NCI-H187 (cell line): Measurements from ENCODE around the gene UBQLN4.
"Not testable (repeated sequence)": the region's sequence is repeated elsewhere in the genome, so short reads cannot be mapped to it uniquely, and the experiment has no call there.

Experiments
- DNase-seq, 2 experiments: peaks; one replicate each; lab custom pipeline; 2025; lab: John Stamatoyannopoulos, UW

The UBQLN4 gene

DNA sequence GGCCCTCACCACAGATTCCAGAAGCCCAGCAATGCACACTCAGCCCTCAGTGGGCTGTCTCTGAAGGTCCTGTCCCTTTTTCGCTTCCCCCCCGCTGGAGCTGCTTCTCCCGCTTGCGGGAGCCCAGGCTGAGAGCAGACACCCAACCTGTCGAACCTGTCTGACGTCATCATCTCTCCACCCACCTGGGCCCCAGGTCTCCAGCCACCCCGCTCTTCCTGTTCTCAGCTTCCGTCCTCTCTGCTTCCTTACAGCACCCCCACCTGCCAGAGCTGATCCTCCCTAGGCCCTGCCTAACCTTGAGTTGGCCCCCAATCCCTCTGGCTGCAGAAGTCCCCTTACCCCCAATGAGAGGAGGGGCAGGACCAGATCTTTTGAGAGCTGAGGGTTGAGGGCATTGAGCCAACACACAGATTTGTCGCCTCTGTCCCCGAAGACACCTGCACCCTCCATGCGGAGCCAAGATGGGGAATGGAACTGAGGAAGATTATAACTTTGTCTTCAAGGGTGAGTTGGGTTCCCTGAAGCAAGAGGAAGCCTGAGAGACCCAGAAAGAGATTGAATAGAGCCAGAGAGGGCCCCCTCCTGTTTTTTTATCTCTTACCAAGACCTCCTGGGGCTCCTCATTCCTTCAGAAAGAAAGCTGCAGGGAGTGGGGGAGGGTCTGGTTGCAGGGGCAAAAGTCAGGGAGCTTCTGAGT is 7.5 kb upstream of the UBQLN4 start, which contains the start of gene RAB25:
RAB25 (plus strand) TSS at position 224 of the 700 bp plus-strand sequence; CDS start at position 465, 241 bp downstream.
- no peak for DNase-seq

DNA sequence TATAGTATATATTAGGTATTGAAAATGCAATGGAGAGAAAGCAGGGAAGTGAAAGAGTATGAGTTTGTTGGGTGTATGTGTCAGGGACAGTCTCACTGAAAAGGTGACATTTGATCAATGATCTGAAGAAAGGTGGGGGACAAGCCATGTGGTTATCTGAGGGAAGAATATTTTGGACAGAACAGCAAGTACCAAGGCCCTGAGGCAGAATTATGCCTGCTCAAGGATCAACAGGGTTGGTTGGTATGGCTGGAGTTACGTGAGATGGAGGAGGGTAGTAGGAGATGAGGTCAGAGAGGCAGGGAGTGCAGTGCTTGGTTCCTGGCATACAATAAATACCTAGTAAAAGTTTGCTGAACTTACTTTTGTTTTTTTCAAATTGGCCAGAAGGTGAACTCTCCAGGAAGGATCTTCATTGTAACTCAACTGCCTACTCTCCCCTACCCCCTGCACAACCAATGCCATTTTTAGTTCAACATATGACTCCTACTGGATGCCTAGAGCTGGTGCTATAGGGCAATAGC is 2.8 kb upstream of the UBQLN4 start:
- no peak for DNase-seq

DNA sequence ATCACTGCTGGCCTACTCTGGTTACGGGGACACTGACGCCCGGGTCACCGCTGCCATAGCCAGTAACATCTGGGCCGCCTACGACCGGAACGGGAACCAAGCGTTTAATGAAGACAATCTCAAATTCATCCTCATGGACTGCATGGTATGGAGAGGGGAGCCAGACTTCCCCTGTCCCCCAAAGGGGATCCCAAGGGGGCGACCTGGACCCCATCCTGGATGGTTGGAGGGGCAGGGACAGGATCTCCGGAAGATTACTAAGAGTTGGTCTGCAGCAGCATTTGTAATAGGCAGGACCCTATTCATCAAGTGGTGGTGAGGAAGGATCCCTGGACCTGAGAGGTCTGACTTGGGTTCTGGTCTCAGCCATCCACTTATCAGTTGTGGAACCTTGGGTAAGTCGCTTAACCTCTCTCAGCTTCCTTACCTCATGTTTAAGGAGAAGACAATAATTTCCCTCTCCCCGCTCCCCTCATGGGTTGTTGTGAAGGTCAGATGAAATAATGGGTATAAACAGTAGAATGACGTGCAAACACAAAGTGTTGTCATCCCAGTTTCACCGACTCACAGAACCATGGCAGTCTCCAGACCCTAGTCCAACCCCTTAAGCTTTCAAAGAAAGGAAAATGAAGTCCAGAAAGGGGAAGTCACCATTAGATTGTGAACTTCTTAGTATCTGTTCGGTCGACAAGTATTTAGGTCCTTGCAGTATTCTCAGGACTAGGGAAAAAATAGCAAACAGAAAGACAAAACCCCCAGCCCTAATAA is 1.9 kb upstream of the UBQLN4 start:
- DNase-seq: no peak

GRCh38 chr1:156054500-156055280 is 1.1 kb upstream of the UBQLN4 start, which contains the start of gene LAMTOR2:
Gene LAMTOR2, plus strand, starts transcription at chr1:156054782. Its CDS starts 108 bp downstream, at chr1:156054890.
- DNase-seq: peak; percentile 100

DNA sequence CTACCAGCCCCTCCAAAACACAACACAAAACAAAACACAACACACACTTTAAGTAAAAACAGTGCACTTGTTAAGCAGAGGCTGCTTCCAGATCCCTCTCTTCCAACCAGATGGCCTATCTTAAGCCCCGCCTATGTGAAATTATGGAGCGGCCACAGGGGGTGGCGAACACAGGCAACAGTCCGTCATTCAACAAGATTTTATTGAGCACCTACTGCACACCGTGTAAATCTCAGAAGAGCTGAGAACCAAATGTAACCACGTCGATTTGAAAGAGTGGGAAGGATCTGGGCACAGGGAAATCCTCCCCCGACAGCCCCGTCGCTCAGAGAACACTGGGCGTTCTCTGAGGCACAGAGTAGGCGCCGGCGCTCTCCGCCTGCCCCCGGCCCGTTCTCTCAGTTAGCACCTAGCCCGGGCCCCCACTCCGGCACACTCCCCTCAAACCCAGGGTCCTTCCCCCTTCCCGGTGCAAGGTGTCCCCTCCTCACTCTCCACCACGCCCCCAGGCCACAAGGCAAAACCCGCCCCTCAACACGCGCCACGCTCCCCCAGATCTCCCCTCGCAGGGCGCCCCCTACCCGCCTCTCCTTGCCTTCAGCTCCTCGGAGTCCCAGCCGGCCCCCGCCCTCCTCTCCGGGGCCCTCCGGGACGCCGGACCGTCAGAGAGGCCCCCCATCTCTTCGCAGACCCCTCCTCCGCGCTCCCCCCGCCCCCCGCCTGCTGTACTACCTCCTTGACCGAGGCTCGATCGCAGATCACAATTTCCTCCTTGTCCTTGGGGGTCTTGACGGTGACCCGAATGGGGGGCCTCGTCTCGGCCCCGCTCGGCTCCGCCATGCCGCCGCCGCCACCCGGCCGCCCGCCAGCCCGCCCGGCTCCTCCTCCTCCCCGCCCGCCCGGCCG is 483 bp downstream of the UBQLN4 start:
- peak in 1 of 2 experiments; percentile 22 for DNase-seq

DNA sequence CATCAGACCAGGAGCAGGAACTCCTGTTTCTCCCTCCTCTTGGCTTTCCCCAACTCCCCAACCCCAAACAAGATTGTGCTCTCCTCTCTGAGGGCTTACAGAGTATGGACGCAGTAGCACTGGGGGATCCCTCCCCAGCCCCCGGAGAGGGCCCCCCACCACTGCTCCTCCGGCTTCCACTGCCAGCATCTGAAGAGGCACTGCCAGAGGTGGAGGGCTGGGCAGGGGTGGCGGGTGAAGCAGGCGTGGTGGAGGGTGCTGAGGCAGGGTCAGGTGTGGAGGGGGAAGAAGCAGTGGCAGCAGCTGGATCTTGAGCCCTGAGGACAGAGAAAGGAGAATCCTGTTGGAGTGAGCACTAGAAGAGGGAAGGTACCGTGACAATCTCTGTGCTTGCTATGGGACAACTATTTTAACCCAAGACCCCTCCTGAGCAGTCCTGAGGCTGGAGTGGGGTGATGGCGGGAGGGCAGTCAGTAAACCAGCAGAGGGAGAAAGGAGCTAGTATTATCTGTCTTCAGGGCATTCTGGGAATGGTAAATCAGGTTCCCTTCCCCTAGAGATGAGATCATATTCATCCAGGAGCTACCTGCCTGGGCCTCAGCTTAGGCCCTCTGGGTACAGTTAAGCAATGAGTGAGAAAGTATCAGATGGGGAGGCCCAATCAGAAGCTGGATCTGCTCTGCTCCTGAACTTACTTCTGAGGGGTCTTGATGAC is 2.4 kb downstream of the UBQLN4 start:
- no peak for DNase-seq

DNA sequence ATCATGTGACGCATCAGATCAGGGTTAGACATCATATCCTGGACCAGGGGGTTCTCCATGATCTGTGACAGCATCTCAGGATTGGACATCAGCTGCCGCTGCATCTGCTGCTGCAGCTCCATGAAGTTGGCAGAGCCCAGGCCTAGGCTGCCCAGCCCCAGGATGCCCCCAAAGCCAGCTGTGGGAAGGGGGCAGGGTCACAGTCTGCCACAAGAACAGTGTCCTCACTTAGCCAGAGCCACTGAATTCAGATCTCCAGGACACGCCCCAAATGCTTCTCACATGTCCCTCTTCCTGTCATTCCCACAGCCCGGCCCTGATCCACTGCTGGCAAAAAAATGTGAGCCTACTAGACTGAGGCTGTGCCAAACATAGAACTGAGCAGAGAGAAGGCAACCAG is 3.2 kb downstream of the UBQLN4 start:
- DNase-seq: no peak

GRCh38 chr1:156048663-156049258 is 4.8 kb downstream of the UBQLN4 start:
- no peak for DNase-seq

GRCh38 chr1:156045076-156045475 is 8.5 kb downstream of the UBQLN4 start:
- no peak for DNase-seq

GRCh38 chr1:156042828-156043227 is 10.8 kb downstream of the UBQLN4 start:
- no peak for DNase-seq

DNA sequence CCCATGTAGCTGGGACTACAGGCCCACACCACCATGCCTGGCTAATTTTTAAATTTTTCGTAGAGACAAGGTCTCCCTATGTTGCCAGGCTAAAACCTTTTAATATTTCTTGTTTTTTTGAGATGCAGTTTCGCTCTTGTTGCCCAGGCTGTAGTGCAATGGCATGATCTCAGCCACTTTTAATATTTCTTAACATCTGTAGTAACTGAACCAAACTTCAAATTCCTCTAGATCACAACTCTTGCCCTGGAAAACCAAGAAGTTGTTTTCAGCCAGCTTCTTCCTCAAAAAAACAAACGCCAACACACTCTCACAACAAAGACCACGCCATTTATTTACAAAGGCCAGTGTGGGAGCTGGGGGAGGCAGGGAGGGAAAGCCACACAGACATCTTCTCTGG is 18.6 kb downstream of the UBQLN4 start:
- not testable (repeated sequence) for DNase-seq

GRCh38 chr1:156033011-156033410 is 20.6 kb downstream of the UBQLN4 start:
- no peak for DNase-seq

GRCh38 chr1:156026588-156026987 is 27.0 kb downstream of the UBQLN4 start:
- DNase-seq: no peak

- DNase-seq: no peak
Observed at GRCh38 chr1:156025876-156026275, 27.7 kb downstream of the UBQLN4 start.

DNA sequence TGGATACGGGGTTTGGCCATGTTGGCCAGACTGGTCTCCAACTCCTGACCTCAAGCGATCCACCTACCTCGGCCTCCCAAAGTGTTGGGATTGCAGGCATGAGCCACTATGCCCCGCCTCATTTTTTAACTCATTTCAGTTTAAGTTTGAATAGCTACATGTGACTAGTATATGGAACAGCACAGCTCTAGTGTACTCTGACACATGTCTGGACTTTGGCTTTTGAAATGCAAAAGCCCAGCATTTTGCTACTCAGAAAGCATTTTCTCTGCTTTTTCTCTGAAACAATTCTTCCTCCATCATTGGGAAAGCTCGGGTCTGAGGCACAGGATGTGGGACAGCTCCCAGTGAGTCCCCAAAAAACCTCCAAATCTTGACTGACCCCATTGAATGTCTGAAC is 28.8 kb downstream of the UBQLN4 start:
- DNase-seq: no peak

DNA sequence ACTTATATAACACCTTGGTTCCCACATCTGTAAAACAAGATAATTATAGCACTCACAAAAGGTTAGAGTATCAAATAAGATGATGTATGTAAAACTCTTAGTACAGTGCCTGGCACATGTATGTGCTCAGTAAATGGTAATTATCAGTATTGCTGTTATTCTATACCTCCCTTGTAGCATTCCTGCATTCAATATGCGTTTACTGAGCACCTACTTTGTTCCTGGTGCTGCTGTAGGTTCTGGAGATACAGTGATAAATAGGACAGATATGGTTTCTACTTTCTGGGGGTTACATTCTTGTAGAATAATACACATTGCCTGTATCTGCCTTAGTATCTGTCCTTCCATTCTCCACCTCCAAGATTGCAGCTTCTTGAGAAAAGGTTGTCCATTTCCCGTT is 31.6 kb downstream of the UBQLN4 start:
- no peak for DNase-seq

GRCh38 chr1:156021093-156021428 is 32.5 kb downstream of the UBQLN4 start:
- no peak for DNase-seq

DNA sequence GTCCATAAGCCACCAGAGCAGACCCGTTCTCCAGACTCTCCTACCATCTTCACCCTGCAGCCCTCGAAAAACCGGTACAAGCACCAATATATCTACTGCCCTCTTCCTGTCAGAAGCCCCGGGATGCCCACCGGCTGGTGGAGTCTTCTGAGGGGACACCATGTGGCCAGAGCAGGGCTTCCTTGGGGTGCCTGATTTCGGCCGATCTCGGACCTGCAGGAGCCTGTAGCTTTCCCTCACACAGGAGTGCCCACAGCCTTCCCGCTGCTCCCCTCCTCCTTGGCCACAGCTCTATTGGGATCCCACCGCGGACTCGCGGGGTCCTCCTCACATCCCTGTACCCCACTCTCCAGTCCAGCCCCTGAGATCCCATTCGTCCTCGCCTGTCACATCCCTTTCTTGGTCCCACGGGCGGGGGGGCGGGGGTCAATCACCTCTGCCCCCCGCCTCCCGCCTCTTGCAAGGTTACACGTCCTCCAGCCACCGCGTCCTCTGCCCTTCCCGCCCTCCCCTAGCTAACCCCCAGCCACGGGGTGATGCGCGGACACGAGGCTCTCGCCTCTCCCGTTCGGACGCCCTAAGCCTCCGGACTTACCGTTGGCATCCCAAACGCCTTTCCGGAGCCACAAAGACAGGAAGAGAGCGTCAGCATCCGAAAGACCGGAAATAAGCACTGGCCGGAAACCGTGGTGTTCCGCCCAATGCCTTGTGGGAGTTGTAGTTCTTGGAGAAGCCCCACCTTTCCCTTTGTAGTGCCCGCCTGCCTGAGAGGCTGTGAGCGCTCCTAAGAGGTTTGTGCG is 33.1 kb downstream of the UBQLN4 start, which contains the start of gene SSR2:
SSR2 (minus strand) TSS at position 659 of the 800 bp plus-strand sequence. CDS start 784 bp downstream, outside the sequence.
- peak; percentile 82 to 90 for DNase-seq

DNA sequence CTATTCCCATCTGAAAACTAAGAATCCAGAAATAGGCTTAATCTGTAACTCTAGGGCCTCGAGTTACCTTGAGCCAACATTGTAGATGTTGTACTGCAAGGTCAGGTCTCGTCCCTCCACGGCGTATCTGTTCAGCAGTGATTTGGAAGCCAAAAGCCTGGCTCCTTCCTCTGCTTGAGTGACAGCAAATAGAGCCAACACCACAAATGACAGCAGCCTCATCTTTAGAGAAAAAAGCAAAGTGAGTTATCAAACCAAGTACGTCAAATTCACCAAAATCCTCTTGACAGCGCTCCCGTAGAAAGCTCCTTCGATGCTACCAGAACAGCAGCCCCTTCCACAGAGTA is 33.7 kb downstream of the UBQLN4 start:
- DNase-seq: no peak
